D721Med (cell line): ENCODE measurements around the gene PRDM5.

Source experiments
- DNase-seq: peaks from one replicate; pipeline ENCODE4 v3.0.0; 2011; ENCODE audit warnings: low spot score; ENCODE audit not compliant: insufficient read length
- FAIRE-seq: peaks from 2 replicates; lab custom pipeline; 2011; peaks lifted over from hg19 to GRCh38; lab: Jason Lieb, UNC
- TF ChIP-seq, protein P1 (sequence below): IDR thresholded peaks from 2 replicates; pipeline ENCODE4 v1.5.1; 2012; ENCODE audit warnings: mild to moderate bottlenecking, control low read depth; ENCODE audit not compliant: insufficient read depth; ENCODE audit errors: missing control alignments

PRDM5 gene

DNA sequence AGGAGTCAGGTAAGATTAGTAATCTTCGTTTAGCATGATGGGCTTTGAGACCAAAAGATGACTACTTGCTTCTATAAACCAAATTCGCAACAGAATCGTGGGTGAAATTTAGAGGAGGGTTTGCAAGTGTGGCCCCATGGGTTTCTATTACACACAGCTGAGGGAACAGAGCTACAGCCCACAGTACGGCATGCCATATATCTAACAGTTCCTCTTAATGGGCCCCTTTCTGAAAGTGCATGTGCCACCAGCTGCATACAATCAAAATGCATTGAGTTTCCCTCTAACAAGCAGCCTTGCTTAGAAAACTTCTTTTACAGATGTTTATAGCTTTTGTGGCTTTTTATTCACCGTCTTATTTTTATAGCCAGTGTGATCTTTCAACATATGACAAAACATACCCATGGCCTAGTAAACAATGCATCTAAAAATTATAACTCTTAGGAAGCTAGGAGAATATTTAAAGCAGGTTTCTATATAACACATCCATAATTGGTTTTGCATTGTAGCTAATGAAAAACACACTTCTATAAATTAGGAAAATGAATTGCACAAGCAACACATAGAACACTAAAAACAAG is 202.1 kb downstream of the PRDM5 start:
- DNase-seq, result no peak
- FAIRE-seq, result no peak
- TF ChIP-seq, protein P1, sequence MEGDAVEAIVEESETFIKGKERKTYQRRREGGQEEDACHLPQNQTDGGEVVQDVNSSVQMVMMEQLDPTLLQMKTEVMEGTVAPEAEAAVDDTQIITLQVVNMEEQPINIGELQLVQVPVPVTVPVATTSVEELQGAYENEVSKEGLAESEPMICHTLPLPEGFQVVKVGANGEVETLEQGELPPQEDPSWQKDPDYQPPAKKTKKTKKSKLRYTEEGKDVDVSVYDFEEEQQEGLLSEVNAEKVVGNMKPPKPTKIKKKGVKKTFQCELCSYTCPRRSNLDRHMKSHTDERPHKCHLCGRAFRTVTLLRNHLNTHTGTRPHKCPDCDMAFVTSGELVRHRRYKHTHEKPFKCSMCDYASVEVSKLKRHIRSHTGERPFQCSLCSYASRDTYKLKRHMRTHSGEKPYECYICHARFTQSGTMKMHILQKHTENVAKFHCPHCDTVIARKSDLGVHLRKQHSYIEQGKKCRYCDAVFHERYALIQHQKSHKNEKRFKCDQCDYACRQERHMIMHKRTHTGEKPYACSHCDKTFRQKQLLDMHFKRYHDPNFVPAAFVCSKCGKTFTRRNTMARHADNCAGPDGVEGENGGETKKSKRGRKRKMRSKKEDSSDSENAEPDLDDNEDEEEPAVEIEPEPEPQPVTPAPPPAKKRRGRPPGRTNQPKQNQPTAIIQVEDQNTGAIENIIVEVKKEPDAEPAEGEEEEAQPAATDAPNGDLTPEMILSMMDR, result no peak

GRCh38 chr4:120718979-120719566 is 203.5 kb downstream of the PRDM5 start:
- no peak for DNase-seq
- FAIRE-seq, result peak; percentile 51

GRCh38 chr4:120716346-120716745 is 206.2 kb downstream of the PRDM5 start:
- FAIRE-seq (no peak), DNase-seq (no peak)
- TF ChIP-seq, protein P1, result no peak

More at GRCh38 chr4:120718979-120719566, 203.5 kb downstream of the PRDM5 start:
- TF ChIP-seq, protein P1, result peak; percentile 72

DNA sequence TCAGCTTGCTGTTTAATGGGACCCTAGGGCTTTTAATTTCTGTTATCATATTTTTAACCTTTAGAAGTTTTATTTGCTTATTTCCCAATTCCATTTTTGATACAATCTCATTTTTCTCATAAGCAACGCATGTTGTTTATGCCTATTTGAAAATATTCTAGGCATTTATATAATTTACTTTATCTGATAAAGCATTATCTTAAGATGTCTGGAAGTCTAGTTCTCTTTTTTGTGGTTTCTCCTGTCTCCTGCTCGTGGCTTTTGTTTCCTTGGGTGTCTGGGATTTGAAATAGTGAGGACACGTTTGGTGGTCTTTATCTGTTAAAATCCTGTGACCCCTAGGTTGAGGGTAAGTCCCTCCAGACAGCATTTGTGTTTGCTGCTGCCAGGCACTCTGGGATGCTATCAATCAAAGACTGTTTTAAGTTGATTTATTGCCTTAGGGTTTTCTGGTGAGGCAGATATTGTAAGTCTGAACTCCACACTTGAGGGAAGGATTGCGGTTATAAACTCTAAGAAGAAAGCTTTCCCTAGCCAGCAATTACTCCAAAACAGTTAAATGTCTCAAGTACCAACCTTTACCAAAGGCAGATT is 208.0 kb downstream of the PRDM5 start:
- FAIRE-seq (no peak), DNase-seq (no peak)
- TF ChIP-seq, protein P1, result no peak

- no peak for DNase-seq
These were observed 212.5 kb downstream of the PRDM5 start for GRCh38 chr4:120709991-120710390.

GRCh38 chr4:120704538-120704937 is 218.0 kb downstream of the PRDM5 start:
- DNase-seq (no peak), FAIRE-seq (no peak)
- TF ChIP-seq, protein P1, result no peak

More at GRCh38 chr4:120709991-120710390, 212.5 kb downstream of the PRDM5 start:
- no peak for FAIRE-seq
- TF ChIP-seq, protein P1, result no peak

DNA sequence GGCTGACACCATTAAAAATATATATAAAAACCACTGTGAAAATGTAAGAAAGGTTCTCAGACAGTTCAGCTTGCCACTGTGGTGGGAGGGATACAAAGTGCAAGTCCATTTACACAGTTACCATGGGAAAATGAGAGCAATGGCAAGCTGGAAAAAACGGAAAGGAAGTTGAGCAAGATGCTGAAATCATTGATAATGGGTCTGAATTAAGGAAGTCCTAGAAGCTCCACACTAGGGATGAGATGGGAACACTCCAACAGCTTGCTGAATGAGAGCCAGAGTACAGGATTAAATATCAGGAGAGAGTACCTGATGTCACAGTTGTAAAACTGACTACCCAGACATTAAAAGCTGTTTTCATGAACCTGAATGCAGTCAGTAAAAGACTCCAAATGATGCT is 218.6 kb downstream of the PRDM5 start:
- TF ChIP-seq, protein P1, result no peak
- FAIRE-seq (no peak), DNase-seq (no peak)
